ENCODE results near the gene SYNPO. TPM values are rescaled to one million over a fixed set of nuclear protein-coding genes. Genes with fewer than 3 reads are reported as not detected.
A peak's percentile ranks its signal among the peaks of the same experiment; 100 is the strongest.

SYNPO gene
- total RNA-seq, 1 donor from 2014 or later = 0.41 TPM

GRCh38 chr5:150625164-150625535 is 15.3 kb upstream of the SYNPO start:
- no peaks in the 10 kb centered on the region for H3K9me3 ChIP-seq (ENCODE audit: low read depth)
- peaks cover 37% of the 10 kb centered on the region for H3K27me3 ChIP-seq
- no peak overlapping the region for H3K27ac ChIP-seq
- Mint-ChIP-seq H3K36me3 (no peaks in the 10 kb centered on the region), H3K4me1 (peaks cover 37% of the 10 kb centered on the region), H3K4me3 (no peak overlapping the region), H3K9me3 (peaks cover 2% of the 10 kb centered on the region), H3K27ac (no peak overlapping the region), H3K27me3 (ENCODE audit: insufficient read depth, low read depth) (peaks cover 33% of the 10 kb centered on the region)
- H3K4me3 ChIP-seq = peak overlapping the region; percentile 54
- no peak overlapping the region for H3K9ac ChIP-seq
- H2AFZ ChIP-seq (replicated peaks) = no peak overlapping the region
- H3F3A ChIP-seq (ENCODE audit: low read depth) = peaks cover 7% of the 10 kb centered on the region
- H3K4me1 ChIP-seq = peaks cover 19% of the 10 kb centered on the region
- H3K79me2 ChIP-seq (ENCODE audit: low read depth) = no peaks in the 10 kb centered on the region
- DNase-seq (ENCODE audit: low spot score) = no peak
- H3K4me2 ChIP-seq = peak overlapping the region; percentile 97
- H4K20me1 ChIP-seq (ENCODE audit: low read depth) = no peaks in the 10 kb centered on the region
- no peaks in the 10 kb centered on the region for H3K36me3 ChIP-seq
- TF ChIP-seq CTCF (IDR thresholded peaks at IDR 0.05) (no peak), EZH2 (IDR thresholded peaks at IDR 0.05) (no peak), EZH2phosphoT487 (IDR thresholded peaks at IDR 0.05) (no peak)

DNA sequence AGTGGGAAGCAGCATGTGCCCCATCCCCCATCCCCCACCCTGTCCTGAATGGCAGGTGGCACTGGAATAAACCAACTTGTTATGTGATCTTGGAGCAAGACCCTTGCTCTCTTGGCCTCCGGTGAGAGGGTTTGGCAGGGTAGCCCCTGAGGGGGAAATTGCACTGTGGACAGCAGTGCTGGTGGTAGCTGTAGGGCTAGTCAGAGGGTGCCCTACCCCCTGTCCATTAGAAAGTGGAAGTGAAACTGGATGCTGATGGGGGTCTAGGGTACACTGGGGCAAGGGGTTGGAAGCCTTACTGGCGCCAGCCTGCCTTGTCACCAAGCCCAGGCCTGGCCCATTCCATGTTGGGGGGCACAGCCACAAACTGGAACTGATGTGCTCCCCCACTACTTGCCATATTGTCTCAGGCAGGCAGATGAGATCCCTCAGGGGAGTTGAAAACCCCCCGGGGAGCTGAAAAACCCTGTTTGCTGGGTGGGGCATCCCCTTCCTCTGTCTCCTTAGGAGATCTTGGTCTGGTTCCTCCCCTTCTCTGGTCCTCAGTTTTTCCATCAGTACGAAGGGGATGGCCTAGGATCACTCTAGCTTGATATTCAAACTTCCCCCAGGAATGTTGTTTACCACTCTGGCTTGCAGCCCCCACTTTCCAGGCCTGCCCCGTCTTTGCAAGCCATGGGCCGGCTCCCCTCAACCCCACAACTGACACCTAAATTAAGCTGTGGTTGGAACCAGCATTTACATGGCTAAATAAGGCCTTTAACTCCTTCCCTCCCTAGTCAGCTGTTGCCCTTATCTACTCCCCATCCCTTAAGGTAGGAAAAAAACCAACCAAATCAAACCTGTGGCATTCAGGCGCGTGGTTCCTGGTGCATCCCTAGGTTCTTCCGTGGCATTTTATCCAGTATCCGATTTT is 14.4 kb upstream of the SYNPO start:
- Histone ChIP-seq H3K79me2 (ENCODE audit: low read depth) (no peaks in the 10 kb centered on the region), H3K36me3 (no peaks in the 10 kb centered on the region), H4K20me1 (ENCODE audit: low read depth) (no peaks in the 10 kb centered on the region), H3K9me3 (ENCODE audit: low read depth) (no peaks in the 10 kb centered on the region), H3F3A (ENCODE audit: low read depth) (peaks cover 5% of the 10 kb centered on the region), H3K4me2 (no peak overlapping the region), H3K27ac (no peak overlapping the region), H3K4me1 (peaks cover 19% of the 10 kb centered on the region), H3K4me3 (no peak overlapping the region), H3K9ac (no peak overlapping the region), H3K27me3 (peaks cover 37% of the 10 kb centered on the region), H2AFZ (replicated peaks) (no peak overlapping the region)
- no peak overlapping the region for H3K27ac Mint-ChIP-seq
- peaks cover 2% of the 10 kb centered on the region for H3K9me3 Mint-ChIP-seq
- TF ChIP-seq CTCF (IDR thresholded peaks at IDR 0.05) = no peak
- TF ChIP-seq EZH2 (IDR thresholded peaks at IDR 0.05) = no peak
- no peak for TF ChIP-seq EZH2phosphoT487 (IDR thresholded peaks at IDR 0.05)
- peak overlapping the region; percentile 70 for H3K4me3 Mint-ChIP-seq
- H3K4me1 Mint-ChIP-seq = peaks cover 39% of the 10 kb centered on the region
- peaks cover 30% of the 10 kb centered on the region for H3K27me3 Mint-ChIP-seq (ENCODE audit: insufficient read depth, low read depth)
- no peak for DNase-seq (ENCODE audit: low spot score)
- no peaks in the 10 kb centered on the region for H3K36me3 Mint-ChIP-seq

GRCh38 chr5:150626853-150627276 is 13.6 kb upstream of the SYNPO start:
- Histone ChIP-seq H3K36me3 (no peaks in the 10 kb centered on the region), H3K27ac (no peak overlapping the region), H3K79me2 (ENCODE audit: low read depth) (no peaks in the 10 kb centered on the region), H3K9ac (no peak overlapping the region), H3K4me1 (peaks cover 17% of the 10 kb centered on the region), H2AFZ (replicated peaks) (no peak overlapping the region), H3F3A (ENCODE audit: low read depth) (peaks cover 5% of the 10 kb centered on the region), H3K4me2 (no peak overlapping the region), H3K9me3 (ENCODE audit: low read depth) (no peaks in the 10 kb centered on the region), H3K4me3 (no peak overlapping the region), H3K27me3 (peaks cover 37% of the 10 kb centered on the region), H4K20me1 (ENCODE audit: low read depth) (no peaks in the 10 kb centered on the region)
- no peak for DNase-seq (ENCODE audit: low spot score)
- Mint-ChIP-seq H3K9me3 (peaks cover 2% of the 10 kb centered on the region), H3K36me3 (no peaks in the 10 kb centered on the region), H3K27ac (no peak overlapping the region), H3K4me3 (no peak overlapping the region), H3K27me3 (ENCODE audit: insufficient read depth, low read depth) (peaks cover 26% of the 10 kb centered on the region), H3K4me1 (peaks cover 40% of the 10 kb centered on the region)
- TF ChIP-seq CTCF (IDR thresholded peaks at IDR 0.05) (no peak), EZH2 (IDR thresholded peaks at IDR 0.05) (no peak), EZH2phosphoT487 (IDR thresholded peaks at IDR 0.05) (no peak)

All from neural progenitor cell (in vitro differentiated cells).